Osteoblast (primary cell): ENCODE results near the gene PNKP. TPM values are rescaled to one million over a fixed set of nuclear protein-coding genes. Genes with fewer than 3 reads are reported as not detected.
A peak's percentile ranks its signal among the peaks of the same experiment; 100 is the strongest.

Experiments used
- DNase-seq: peaks from one replicate; pipeline ENCODE4 v3.0.0; 2011; ENCODE audit warnings: low spot score, mixed read lengths; ENCODE audit not compliant: insufficient read length; ENCODE audit errors: missing footprints
- H2AFZ ChIP-seq: 2 replicates; pipeline ENCODE4 v1.6.0; 2011; ENCODE audit warnings: mild to moderate bottlenecking, low read length
- H3K27ac ChIP-seq: 2 replicates; pipeline ENCODE4 v1.5.1; 2011; ENCODE audit warnings: mild to moderate bottlenecking, low read depth, low read length, moderate library complexity
- H3K27me3 ChIP-seq: 2 replicates; pipeline ENCODE4 v1.6.0; 2012; ENCODE audit warnings: mild to moderate bottlenecking, control low read depth, inconsistent platforms, low read length, moderate library complexity; ENCODE audit not compliant: insufficient read depth
- H3K36me3 ChIP-seq: 2 replicates; pipeline ENCODE4 v1.5.1; 2011; ENCODE audit warnings: mild to moderate bottlenecking, low read length, control low read depth, moderate library complexity; ENCODE audit not compliant: insufficient read depth
- H3K4me1 ChIP-seq: 2 replicates; pipeline ENCODE4 v1.5.1; 2011; ENCODE audit warnings: mild to moderate bottlenecking, low read length, control low read depth, moderate library complexity; ENCODE audit not compliant: insufficient read depth
- H3K4me2 ChIP-seq: 2 replicates; pipeline ENCODE4 v1.6.0; 2011; ENCODE audit warnings: mild to moderate bottlenecking, low read length; ENCODE audit not compliant: insufficient read depth
- H3K4me3 ChIP-seq: fragments of 200-600 bp; sonication (generic); 3 replicates; pipeline ENCODE4 v1.5.1; 2012; ENCODE audit warnings: mild to moderate bottlenecking, low read length, inconsistent platforms; ENCODE audit not compliant: insufficient read depth
- H3K79me2 ChIP-seq: 2 replicates; pipeline ENCODE4 v1.6.0; 2012; ENCODE audit warnings: mild to moderate bottlenecking, low read length, control low read depth, inconsistent platforms; ENCODE audit not compliant: insufficient read depth
- H3K9me3 ChIP-seq: 2 replicates; pipeline ENCODE4 v1.5.1; 2011; ENCODE audit warnings: low read depth, low read length, control low read depth
- H4K20me1 ChIP-seq: 2 replicates; pipeline ENCODE4 v1.6.0; 2012; ENCODE audit warnings: mild to moderate bottlenecking, low read length, control low read depth; ENCODE audit not compliant: insufficient read depth
- CTCF ChIP-seq: IDR thresholded peaks from 2 replicates; pipeline ENCODE4 v1.5.1; 2011; ENCODE audit warnings: mild to moderate bottlenecking, low read depth, low read length, moderate library complexity; ENCODE audit errors: extremely low read depth
- total RNA-seq: library from RNA; depleted of rRNA; stranded (reverse); fragments of >200 nt; gene quantifications from 2 replicates; pipeline ENCODE4 v1.2.3, GENCODE V29; 2012

PNKP gene
- total RNA-seq, 1 donor = 43.8 TPM

- peaks cover 38% of the 10 kb centered on the region for H3K79me2 ChIP-seq
- H3K27me3 ChIP-seq = no peaks in the 10 kb centered on the region
- peaks cover 38% of the 10 kb centered on the region for H4K20me1 ChIP-seq
- DNase-seq = no peak
- H2AFZ ChIP-seq = no peak overlapping the region
- H3K27ac ChIP-seq = peak overlapping the region; percentile 92
- H3K4me1 ChIP-seq = peaks cover 37% of the 10 kb centered on the region
- H3K4me3 ChIP-seq = peak overlapping the region; percentile 95
- peak overlapping the region; percentile 84 for H3K4me2 ChIP-seq
- no peaks in the 10 kb centered on the region for H3K36me3 ChIP-seq
- no peaks in the 10 kb centered on the region for H3K9me3 ChIP-seq
- TF ChIP-seq CTCF = no peak
Measured at GRCh38 chr19:49849433-49850220, 17.7 kb downstream of the PNKP start.

DNA sequence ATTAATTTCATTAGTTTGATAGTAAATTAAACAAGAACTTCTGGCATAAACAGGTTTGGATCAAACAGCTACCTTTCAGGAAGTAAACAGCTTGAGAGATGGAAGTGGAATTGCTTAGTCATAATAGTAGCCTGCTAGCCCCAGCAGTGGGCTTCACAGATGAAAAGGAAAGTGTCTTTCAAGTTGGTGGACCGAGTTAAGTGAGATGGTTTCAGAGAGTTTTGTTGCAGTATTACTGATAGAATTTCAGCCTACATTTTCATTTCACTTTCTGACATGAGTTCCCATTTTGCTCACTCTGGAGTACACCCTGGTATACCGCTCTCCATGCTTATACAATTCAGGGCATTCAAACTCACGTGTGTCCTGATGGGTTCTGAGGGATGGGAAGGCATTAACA is 18.4 kb downstream of the PNKP start:
- Histone ChIP-seq H3K79me2 (peaks cover 31% of the 10 kb centered on the region), H3K4me1 (peaks cover 37% of the 10 kb centered on the region), H4K20me1 (peaks cover 31% of the 10 kb centered on the region), H3K9me3 (no peaks in the 10 kb centered on the region), H3K4me2 (no peak overlapping the region), H3K4me3 (no peak overlapping the region), H3K36me3 (no peaks in the 10 kb centered on the region), H3K27me3 (no peaks in the 10 kb centered on the region), H3K27ac (peak overlapping the region; percentile 2), H2AFZ (no peak overlapping the region)
- no peak for DNase-seq
- TF ChIP-seq CTCF = no peak

DNA sequence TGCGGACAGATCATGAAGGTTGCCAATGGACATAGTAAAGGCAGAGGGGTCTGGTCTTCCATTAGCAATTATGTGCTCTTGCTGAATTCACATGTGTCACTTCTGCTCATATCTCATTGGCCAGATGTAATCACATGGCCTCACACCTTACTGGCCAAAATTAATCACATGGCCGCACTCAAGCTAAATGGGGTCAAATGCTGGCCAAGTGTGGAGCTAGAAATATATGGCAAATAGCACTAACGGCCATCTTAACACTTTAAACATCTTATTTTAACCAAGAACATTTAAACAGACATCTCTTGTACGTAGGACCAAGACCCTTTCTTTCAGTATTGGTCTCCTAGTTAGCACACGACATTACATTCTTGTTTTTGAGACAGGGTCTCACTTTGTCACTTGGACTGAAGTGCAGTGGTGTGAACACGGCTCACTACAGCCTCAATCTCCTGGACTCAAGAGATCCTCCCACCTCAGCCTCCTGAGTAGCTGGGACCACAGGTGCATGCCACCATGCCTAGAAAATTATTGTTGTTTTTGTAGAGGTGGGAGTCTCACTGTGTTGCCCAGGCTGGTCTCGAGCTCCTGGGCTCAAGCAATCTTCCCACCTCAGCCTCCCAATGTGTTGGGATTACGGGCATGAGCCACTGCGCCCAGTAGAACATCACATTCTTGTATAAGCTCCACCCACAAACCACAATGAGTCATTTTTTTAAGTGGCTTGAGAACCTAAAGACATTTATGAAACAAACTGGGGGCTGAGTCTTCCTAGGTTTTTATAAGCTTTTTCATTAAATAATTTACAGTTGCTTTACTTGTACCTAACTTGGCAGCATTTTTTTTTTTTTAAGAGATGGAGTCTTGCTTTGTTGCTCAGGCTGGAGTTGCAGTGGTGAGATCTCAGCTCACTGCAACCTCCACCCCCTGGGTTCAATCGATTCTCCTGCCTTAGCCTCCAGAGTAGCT is 19.4 kb downstream of the PNKP start:
- Histone ChIP-seq H3K36me3 (no peaks in the 10 kb centered on the region), H2AFZ (no peak overlapping the region), H3K27me3 (no peaks in the 10 kb centered on the region), H3K4me3 (no peak overlapping the region), H3K4me1 (peaks cover 30% of the 10 kb centered on the region), H3K79me2 (peaks cover 24% of the 10 kb centered on the region), H3K4me2 (peak overlapping the region; percentile 17), H4K20me1 (peaks cover 23% of the 10 kb centered on the region), H3K27ac (peak overlapping the region; percentile 2), H3K9me3 (no peaks in the 10 kb centered on the region)
- peak; percentile 96 for DNase-seq
- TF ChIP-seq CTCF = no peak

- no peak for TF ChIP-seq CTCF
- no peaks in the 10 kb centered on the region for H3K9me3 ChIP-seq
- H3K36me3 ChIP-seq = no peaks in the 10 kb centered on the region
- no peak overlapping the region for H2AFZ ChIP-seq
- H3K4me1 ChIP-seq = peaks cover 18% of the 10 kb centered on the region
- peaks cover 9% of the 10 kb centered on the region for H3K79me2 ChIP-seq
- H3K27ac ChIP-seq = no peak overlapping the region
- H3K4me3 ChIP-seq = no peak overlapping the region
- H3K4me2 ChIP-seq = no peak overlapping the region
- H4K20me1 ChIP-seq = peaks cover 11% of the 10 kb centered on the region
- no peaks in the 10 kb centered on the region for H3K27me3 ChIP-seq
- no peak for DNase-seq
Measured at GRCh38 chr19:49846408-49846807, 21.0 kb downstream of the PNKP start.
